Measurements from ENCODE around the gene SLC25A6.
"Not testable (repeated sequence)": the region's sequence is repeated elsewhere in the genome, so short reads cannot be mapped to it uniquely, and the experiment has no call there.

The SLC25A6 gene

DNA sequence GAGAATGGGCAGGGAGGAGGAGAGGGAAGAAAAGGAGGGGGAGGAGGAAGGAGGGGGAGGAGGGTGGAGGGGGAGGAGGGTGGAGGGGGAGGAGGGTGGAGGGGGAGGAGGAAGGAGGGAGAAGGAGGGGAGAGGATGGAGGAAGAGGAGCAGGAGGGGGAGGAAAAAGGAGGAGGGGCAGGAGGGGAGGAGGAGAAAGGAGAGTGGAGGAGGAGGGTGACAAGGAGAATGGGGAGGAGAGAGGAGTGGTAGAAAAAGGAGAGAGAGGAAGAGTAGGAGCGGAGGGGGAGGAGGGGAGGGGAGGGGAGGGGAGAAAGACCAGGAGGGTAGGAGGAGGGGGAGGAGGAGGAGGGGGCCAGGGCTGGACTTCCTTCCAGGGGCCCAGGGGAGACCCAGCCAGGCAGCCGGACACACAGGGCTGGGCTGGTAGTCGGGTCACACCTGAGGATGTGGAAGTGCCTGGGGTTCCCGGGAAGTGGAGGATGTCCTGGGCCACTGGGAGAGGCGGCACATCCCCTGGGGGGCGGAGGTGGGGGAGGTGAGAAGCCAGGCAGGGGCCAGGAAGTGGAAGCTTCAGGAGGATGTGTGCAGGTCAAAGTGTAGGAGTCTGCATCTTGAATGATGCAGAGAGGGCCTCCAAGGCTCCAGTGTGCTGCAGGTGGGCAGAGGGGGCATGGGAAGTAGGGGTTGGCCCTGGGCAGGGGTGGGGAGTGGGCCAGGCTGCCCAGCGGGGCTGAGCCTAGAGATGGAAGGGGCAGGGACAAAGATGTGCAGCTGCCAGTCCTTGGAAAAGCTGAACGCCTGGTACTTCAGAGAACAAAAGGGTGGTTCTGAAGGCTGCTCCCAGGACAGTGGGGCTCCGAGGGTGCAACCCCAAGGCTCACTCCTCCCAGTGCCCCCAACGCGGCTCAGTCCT is 36.5 kb downstream of the SLC25A6 start:
- peak; percentile 47 for DNase-seq (ENCODE audit: low read depth, low spot score)

DNA sequence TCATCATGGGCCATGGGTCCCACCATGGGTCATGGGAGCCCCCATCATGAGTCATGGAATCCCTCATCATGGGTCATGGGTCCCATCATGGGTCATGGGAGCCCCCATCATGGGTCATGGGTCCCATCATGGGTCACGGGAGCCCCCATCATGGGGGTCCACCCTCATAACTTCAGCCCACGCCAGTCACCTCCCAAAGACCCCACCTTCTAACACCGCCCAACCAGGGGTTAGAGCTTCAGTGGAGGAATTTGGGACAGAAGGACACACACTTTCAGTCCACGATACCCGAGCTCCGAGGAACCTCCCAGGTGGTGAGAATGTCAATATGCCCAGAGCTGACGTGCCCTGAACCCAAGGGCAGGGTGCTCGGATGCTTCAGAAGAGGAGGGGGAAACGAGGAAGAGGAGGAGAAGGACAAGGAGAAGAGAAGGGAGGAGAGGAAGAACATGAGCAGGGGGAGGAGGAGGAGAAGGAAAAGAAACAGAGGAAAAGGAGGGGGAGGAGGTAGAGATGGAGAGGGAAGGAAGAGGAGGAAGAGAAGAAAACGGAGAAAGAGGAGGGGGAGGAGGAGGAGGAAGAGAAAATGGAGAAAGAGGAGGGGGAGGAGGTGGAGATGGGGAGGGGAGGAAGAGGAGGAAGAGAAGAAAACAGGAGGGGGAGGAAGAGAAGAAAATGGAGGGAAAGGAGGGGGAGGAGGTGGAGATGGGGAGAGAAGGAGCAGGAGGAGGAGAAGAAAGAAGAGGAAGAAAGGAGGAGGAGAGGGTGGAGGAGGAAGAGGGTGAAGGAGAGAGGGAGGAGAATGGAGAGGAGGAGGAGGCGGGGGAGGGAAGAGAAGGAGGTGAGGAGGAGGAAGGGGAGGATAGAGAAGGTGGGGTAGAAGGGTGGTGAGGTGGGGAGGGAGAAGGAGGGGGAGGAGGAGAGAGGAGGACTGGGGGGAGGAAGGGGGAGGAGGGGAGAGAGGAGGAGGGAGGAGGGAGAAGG is 37.6 kb downstream of the SLC25A6 start:
- DNase-seq (ENCODE audit: low read depth, low spot score): no peak

DNA sequence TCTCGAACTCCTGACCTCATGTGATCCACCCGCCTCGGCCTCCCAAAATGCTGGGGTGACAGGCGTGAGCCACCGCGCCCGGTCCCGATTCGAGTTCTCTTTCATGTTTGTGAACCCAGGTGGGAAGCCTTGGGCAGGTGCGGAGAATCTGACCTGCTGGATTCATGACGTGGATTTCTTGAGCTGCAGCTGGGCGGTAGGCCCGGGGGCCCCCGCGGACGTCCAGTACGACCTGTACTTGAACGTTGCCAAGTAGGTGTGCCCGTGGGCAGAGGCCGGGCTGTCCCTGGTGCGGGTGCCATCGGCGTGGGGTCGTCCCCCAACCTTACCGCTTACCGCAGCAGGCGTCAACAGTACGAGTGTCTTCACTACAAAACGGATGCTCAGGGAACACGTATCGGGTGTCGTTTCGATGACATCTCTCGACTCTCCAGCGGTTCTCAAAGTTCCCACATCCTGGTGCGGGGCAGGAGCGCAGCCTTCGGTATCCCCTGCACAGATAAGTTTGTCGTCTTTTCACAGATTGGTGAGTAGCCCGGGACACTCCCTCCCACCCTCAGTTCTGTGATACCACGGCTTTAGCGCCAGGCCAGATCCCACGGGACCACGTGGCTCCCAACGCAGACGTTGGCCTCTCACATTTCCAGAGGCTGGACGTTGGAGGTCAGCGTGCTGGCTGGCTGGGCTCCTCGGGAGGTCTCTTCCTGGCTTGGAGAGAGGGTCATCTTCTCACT is 39.8 kb downstream of the SLC25A6 start:
- DNase-seq (ENCODE audit: low read depth, low spot score): no peak

DNA sequence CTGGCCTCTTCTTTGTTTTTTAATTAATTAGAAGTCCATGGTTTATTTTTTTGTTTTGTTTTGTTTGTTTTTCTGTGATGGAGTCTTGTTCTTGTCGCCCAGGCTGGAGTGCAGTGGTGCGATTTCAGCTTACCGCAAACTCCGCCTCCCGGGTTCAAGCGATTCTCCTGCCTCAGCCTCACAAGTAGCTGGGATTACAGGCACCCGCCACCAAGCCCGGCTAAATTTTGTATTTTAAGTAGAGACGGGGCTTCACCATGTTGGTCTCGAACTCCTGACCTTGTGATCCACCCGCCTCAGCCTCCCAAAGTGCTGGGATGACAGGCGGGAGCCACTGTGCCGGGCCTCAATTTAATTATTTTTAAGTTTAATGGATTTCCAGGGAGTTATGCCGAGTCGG is 42.3 kb downstream of the SLC25A6 start:
- not testable (repeated sequence) for DNase-seq (ENCODE audit: low read depth, low spot score)

DNA sequence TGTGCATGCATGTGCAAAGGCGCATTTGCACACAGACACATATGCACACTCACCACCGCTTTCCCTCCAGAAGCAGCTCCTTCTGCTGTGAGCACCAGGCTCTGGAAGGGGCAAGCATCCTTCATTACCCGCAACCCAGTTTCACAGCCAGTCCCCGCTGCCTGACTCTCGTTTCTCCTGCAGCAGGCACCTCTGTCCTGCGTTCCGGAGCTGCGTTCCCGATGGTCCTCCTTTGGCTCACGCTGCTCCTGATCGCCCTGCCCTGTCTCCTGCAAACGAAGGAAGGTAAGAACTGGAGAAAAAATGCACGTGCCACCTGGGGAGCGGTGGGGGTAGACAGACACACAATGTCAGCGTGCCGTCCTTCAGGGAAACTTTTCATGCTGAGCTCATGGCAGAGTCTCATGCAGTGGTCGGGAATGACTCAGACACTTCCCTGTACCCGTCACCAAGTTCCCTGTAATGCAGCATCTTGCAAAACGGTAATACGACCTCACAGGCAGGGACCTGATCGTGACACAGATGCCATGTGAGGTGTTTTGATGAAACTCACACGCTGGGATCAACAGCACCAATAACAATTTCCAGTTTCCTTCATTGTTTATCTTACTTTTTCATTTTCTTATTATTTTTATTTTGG is 50.2 kb downstream of the SLC25A6 start:
- DNase-seq (ENCODE audit: low read depth, low spot score): no peak

DNA sequence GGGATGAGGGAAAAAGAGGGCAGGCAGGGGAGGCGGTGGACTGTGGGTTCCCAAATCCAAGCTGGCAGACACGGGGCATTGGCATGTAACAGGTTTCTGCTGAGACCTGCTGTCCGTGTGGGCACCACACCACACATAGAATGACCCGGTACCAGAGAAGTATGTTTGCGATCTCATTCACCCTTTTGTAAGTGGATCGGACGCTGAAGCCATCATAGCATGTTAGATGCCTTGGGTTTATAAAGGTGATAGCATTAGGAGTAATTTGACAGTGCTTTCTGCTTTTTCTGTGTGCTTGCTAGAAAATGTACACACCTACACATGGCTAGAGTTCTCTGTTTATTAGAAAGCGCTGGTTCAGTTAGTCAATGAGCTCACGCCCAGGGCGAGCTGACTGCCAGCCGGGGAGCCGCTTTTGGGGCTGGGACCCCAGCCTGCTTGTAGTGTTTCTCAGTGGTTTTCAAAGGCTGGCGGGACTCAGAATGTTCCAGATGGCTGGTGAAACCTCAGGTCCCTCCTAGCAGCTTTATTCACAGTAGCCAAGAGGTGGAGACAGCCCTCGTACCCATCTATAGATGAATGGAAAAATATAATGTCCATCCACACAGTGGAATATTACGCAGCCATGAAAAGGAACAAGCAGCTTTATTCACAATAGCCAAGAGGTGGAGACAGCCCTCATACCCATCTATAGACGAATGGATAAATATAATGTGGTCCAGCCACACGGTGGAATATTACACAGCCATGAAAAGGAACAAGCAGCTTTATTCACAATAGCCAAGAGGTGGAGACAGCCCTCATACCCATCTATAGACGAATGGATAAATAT is 54.7 kb downstream of the SLC25A6 start:
- no peak for DNase-seq (ENCODE audit: low read depth, low spot score)

DNA sequence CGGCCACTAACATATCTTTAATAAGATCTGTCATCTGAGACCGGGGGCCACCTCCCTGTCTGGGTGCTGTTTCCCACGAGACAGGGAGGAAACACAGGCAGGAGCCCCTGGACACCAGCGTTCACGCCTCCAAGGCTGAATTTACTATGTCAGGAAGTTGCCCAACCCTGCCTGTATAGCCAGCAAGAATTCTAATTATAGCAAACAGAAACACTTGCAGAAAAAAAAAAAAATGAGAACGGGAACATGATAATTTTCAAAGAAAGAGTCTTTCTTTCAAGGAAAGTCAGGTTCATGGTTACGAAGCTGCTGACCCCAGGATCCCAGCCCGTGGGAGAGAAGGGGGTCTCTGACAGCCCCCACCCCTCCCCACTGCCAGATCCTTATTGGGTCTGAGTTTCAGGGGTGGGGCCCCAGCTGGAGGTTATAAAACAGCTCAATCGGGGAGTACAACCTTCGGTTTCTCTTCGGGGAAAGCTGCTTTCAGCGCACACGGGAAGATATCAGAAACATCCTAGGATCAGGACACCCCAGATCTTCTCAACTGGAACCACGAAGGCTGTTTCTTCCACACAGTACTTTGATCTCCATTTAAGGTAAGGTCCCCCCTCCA is 55.5 kb downstream of the SLC25A6 start, which contains the start of gene IL3RA:
IL3RA (plus strand) TSS at position 455 of the 613 bp plus-strand sequence. CDS start 4,981 bp downstream, outside the sequence.
- no peak for DNase-seq (ENCODE audit: low read depth, low spot score)

Data from ELF-1 (cell line).